ENCODE measurements around the gene AFAP1. TPM values are rescaled to one million over a fixed set of nuclear protein-coding genes. Genes with fewer than 3 reads are reported as not detected.

Gene AFAP1
- total and polyA plus RNA-seq, 2 of the 8 experiments (the other 6 are each of a cell fraction or from before 2014, with no cell fraction given), result 3.6 to 18.2 TPM

GRCh38 chr4:7937006-7937405 lies 2.7 kb downstream of the AFAP1 start:
- Histone ChIP-seq H3K23ac (ENCODE audit: insufficient read length) (no peak overlapping the region), H3K4me1 (replicated peaks in 1 of 4; ENCODE audit: control insufficient read depth in 3 of 4, insufficient read depth in 4 of 4, low read length in 3 of 4) (peaks cover 8 to 21% (median 11%) of the 10 kb centered on the region in 4 experiments; a peak in 6 of 7 replicates), H3K9me3 (ENCODE audit: insufficient read depth in 2 of 2, low read depth in 1 of 2, low read length in 1 of 2) (no peaks in the 10 kb centered on the region), H2BK12ac (ENCODE audit: low read depth, low read length) (no peak overlapping the region), H2AFZ (ENCODE audit: low read length) (no peak overlapping the region), H2BK5ac (ENCODE audit: low read depth, low read length) (no peak overlapping the region), H3K4me2 (ENCODE audit: insufficient read depth in 1 of 2, low read depth in 2 of 2, low read length in 2 of 2) (no peak overlapping the region), H3K79me2 (ENCODE audit: control insufficient read depth in 1 of 2, insufficient read depth in 2 of 2, low read length in 2 of 2) (peaks cover 0 to 45% of the 10 kb centered on the region in 2 experiments; a peak in 2 of 4 replicates), H3K9ac (replicated peaks in 1 of 4; ENCODE audit: extremely low read depth in 1 of 4, low read depth in 3 of 4, low read length in 3 of 4) (no peak overlapping the region), H3K4ac (replicated peaks; ENCODE audit: insufficient read length, low read depth, low read length) (no peak overlapping the region), H3K4me3 (ENCODE audit: extremely low read depth in 1 of 4, insufficient read depth in 2 of 4, low read depth in 3 of 4, low read length in 4 of 4) (no peak overlapping the region), H4K5ac (ENCODE audit: insufficient read length, low read depth, low read length) (no peak overlapping the region), H3K36me3 (ENCODE audit: control insufficient read depth in 2 of 4, insufficient read depth in 4 of 4, low read length in 3 of 4) (no peaks in the 10 kb centered on the region), H3K23me2 (ENCODE audit: low read depth, low read length) (peaks cover 8% of the 10 kb centered on the region; the same call in 1 of the 2 replicates), H3K27me3 (replicated peaks in 1 of 4; ENCODE audit: control insufficient read depth in 3 of 4, extremely low read depth in 1 of 4, insufficient read depth in 3 of 4, low read length in 3 of 4) (no peaks in the 10 kb centered on the region), H2AK5ac (ENCODE audit: low read depth, low read length) (no peak overlapping the region), H2BK15ac (ENCODE audit: low read length) (no peak overlapping the region), H4K8ac (ENCODE audit: extremely low read depth, insufficient read depth, low read length) (no peak overlapping the region), H2BK120ac (replicated peaks; ENCODE audit: low read depth, low read length) (no peak overlapping the region), H3K18ac (ENCODE audit: extremely low read depth, low read length) (no peak overlapping the region), H2BK20ac (ENCODE audit: low read length) (no peak overlapping the region), H3K27ac (ENCODE audit: low read depth, low read length) (no peak overlapping the region), H4K20me1 (replicated peaks in 1 of 2; ENCODE audit: control insufficient read depth in 1 of 2, insufficient read depth in 2 of 2, low read length in 2 of 2) (peaks cover 0 to 3% of the 10 kb centered on the region in 2 experiments), H3K14ac (ENCODE audit: insufficient read length) (no peak overlapping the region), H3K79me1 (ENCODE audit: low read depth, low read length) (peaks cover 9% of the 10 kb centered on the region), H4K91ac (replicated peaks; ENCODE audit: insufficient read length, low read length) (no peak overlapping the region), H3K56ac (replicated peaks; ENCODE audit: insufficient read length, low read depth, low read length) (no peak overlapping the region)
- WGBS, 2 experiments (ENCODE audit: extremely low coverage in 1 of 2, insufficient coverage in 1 of 2, insufficient read length in 1 of 2, insufficient replicate concordance in 2 of 2, low coverage in 1 of 2, low lambda C conversion rate in 2 of 2, missing lambda C conversion rate in 1 of 2), result 93% methylated on average over 2 of the region's 2 CpGs; no CpG with 5 or more reads in 1 of the 2 experiments
- DNase-seq (ENCODE audit: low read depth in 1 of 2, low spot score in 2 of 2) (no peak), FAIRE-seq (no peak)
- ChIA-PET CTCF (ENCODE audit: partially characterized antibody) (interaction anchor here (0.6 to 2.8 kb wide), 12 partner anchors 16 to 404 kb away, joined by 3 to 10 read pairs (median 4); no protein-coding TSS in a partner anchor), POLR2A (ENCODE audit: partially characterized antibody) (interaction anchor here (0.7 to 1.2 kb wide), 2 partner anchors 26 to 273 kb away, joined by 3 read pairs; no protein-coding TSS in a partner anchor)
- TF ChIP-seq SIRT6 (IDR thresholded peaks at IDR 0.05; ENCODE audit: low read length) (no peak), POLR2AphosphoS5 (IDR thresholded peaks at IDR 0.05; ENCODE audit: low read depth, low read length) (no peak), GABPA (IDR thresholded peaks at IDR 0.05; ENCODE audit: borderline replicate concordance, insufficient read depth, low read length) (no peak), JUN (IDR thresholded peaks at IDR 0.05; ENCODE audit: low read depth, low read length) (no peak), SUZ12 (IDR thresholded peaks at IDR 0.05; ENCODE audit: low read length) (no peak), NANOG (IDR thresholded peaks at IDR 0.05; ENCODE audit: insufficient read depth, low read depth, low read length, poor library complexity, severe bottlenecking) (no peak), CEBPB (IDR thresholded peaks at IDR 0.05; ENCODE audit: low read depth, low read length) (no peak), ATF3 (IDR thresholded peaks at IDR 0.05; ENCODE audit: insufficient read depth, low read depth, low read length) (no peak), YY1 (IDR thresholded peaks at IDR 0.05; ENCODE audit: low read depth, low read length) (no peak), EP300 (IDR thresholded peaks at IDR 0.05; ENCODE audit: borderline replicate concordance in 1 of 2, low read depth in 2 of 2, low read length in 2 of 2) (no peak), KDM4A (IDR thresholded peaks at IDR 0.05; ENCODE audit: low read depth, low read length, severe bottlenecking) (no peak), EZH2 (IDR thresholded peaks at IDR 0.05; ENCODE audit: low read depth, low read length, severe bottlenecking) (no peak), MAFK (IDR thresholded peaks at IDR 0.05; ENCODE audit: low read depth, low read length) (no peak)

All from H1 (cell line).